GM12865 (cell line): ENCODE results near the gene ADGRL1.

ENCODE experiments used
- DNase-seq: peaks from one replicate; pipeline ENCODE4 v3.0.0; 2010; ENCODE audit warnings: low read depth
- H3K4me3 ChIP-seq: 2 replicates; pipeline ENCODE4 v1.5.1; 2011; ENCODE audit warnings: mild to moderate bottlenecking, low read depth, low read length, control low read depth
- CTCF ChIP-seq: IDR thresholded peaks from 2 replicates; pipeline ENCODE4 v1.5.1; 2011; ENCODE audit warnings: low read length, control low read depth, low read depth, inconsistent platforms; ENCODE audit not compliant: insufficient read depth; ENCODE audit errors: missing control alignments

The ADGRL1 gene

GRCh38 chr19:14165990-14166830 is 39.8 kb downstream of the ADGRL1 start:
- DNase-seq: peak; percentile 15
- TF ChIP-seq CTCF: no peak
- no peak overlapping the region for H3K4me3 ChIP-seq

GRCh38 chr19:14164724-14165493 is 41.1 kb downstream of the ADGRL1 start:
- no peak for DNase-seq
- H3K4me3 ChIP-seq: no peak overlapping the region
- no peak for TF ChIP-seq CTCF

GRCh38 chr19:14164082-14164481 is 41.9 kb downstream of the ADGRL1 start:
- no peak overlapping the region for H3K4me3 ChIP-seq
- no peak for DNase-seq
- TF ChIP-seq CTCF: no peak

GRCh38 chr19:14162871-14163297 is 43.1 kb downstream of the ADGRL1 start:
- TF ChIP-seq CTCF: no peak
- no peak for DNase-seq
- no peak overlapping the region for H3K4me3 ChIP-seq

GRCh38 chr19:14161305-14161704 is 44.7 kb downstream of the ADGRL1 start:
- no peak for TF ChIP-seq CTCF
- no peak for DNase-seq
- H3K4me3 ChIP-seq: no peak overlapping the region

- DNase-seq: no peak
- no peak for TF ChIP-seq CTCF
- H3K4me3 ChIP-seq: no peak overlapping the region
These were observed 45.8 kb downstream of the ADGRL1 start for GRCh38 chr19:14160017-14160703.
